Pons (tissue), 1 donor: Measurements from ENCODE around the gene CALM3.
A peak's percentile ranks its signal among the peaks of the same experiment; 100 is the strongest.

Experiments used
- DNase-seq: peaks from one replicate; pipeline ENCODE4 v3.0.0-alpha.2; 2016; ENCODE audit warnings: low spot score

Gene CALM3

GRCh38 chr19:46635920-46636761 lies 35.0 kb downstream of the CALM3 start, which contains the start of gene GNG8:
Gene GNG8, minus strand, starts transcription at chr19:46636202. Its CDS starts 1,520 bp downstream, at chr19:46634682.
- DNase-seq = no peak

- no peak for DNase-seq
Measured at GRCh38 chr19:46637224-46637623, 36.1 kb downstream of the CALM3 start.

GRCh38 chr19:46639358-46640182 lies 38.4 kb downstream of the CALM3 start:
- DNase-seq = peak; percentile 32

- DNase-seq = no peak
Measured at GRCh38 chr19:46640656-46641055, 39.5 kb downstream of the CALM3 start.

- no peak for DNase-seq
Measured at GRCh38 chr19:46644720-46645119, 43.6 kb downstream of the CALM3 start.

- DNase-seq = no peak
Measured at GRCh38 chr19:46646402-46646801, 45.3 kb downstream of the CALM3 start.

GRCh38 chr19:46648060-46648960 lies 47.2 kb downstream of the CALM3 start:
- no peak for DNase-seq

GRCh38 chr19:46648961-46649960 lies 48.1 kb downstream of the CALM3 start:
- no peak for DNase-seq

- DNase-seq = no peak
Measured at GRCh38 chr19:46650445-46650844, 49.3 kb downstream of the CALM3 start.

- peak; percentile 92 for DNase-seq
Measured at GRCh38 chr19:46654621-46655152, 53.6 kb downstream of the CALM3 start.

- DNase-seq = no peak
Measured at GRCh38 chr19:46656541-46656940, 55.4 kb downstream of the CALM3 start.

GRCh38 chr19:46659151-46660007 lies 58.2 kb downstream of the CALM3 start:
- peak; percentile 42 for DNase-seq

GRCh38 chr19:46660008-46660517 lies 58.9 kb downstream of the CALM3 start:
- peak; percentile 59 for DNase-seq
